Measurements from ENCODE around the gene GABRG3.

The GABRG3 gene

DNA sequence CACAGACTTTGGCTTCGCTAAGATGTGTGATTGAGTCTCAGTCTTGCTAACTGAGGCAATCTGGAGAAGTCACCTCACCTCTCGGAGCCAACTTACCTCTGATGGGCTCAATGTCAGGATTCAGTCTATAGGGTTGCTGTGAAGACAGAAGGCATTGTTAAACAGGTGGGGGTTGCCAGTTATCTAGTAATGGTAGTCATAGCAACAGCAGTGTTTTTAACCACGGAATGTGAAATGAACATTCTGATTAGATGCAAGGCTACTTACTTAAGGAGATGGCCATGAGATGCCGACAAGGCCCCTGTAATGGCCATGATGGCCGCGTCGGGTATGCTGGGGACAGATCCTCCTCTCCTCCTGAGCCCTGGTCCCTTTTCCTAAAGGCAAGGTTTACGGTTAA lies 243.1 kb downstream of the GABRG3 start:
- H3K4me3 ChIP-seq (ENCODE audit: low read depth in 1 of 2, low read length in 1 of 2), result no peak overlapping the region
- H3K27me3 ChIP-seq, result no peaks in the 10 kb centered on the region
- no peaks in the 10 kb centered on the region for H3K36me3 ChIP-seq
- no peaks in the 10 kb centered on the region for H3K9me3 ChIP-seq
- TF ChIP-seq, protein P1, sequence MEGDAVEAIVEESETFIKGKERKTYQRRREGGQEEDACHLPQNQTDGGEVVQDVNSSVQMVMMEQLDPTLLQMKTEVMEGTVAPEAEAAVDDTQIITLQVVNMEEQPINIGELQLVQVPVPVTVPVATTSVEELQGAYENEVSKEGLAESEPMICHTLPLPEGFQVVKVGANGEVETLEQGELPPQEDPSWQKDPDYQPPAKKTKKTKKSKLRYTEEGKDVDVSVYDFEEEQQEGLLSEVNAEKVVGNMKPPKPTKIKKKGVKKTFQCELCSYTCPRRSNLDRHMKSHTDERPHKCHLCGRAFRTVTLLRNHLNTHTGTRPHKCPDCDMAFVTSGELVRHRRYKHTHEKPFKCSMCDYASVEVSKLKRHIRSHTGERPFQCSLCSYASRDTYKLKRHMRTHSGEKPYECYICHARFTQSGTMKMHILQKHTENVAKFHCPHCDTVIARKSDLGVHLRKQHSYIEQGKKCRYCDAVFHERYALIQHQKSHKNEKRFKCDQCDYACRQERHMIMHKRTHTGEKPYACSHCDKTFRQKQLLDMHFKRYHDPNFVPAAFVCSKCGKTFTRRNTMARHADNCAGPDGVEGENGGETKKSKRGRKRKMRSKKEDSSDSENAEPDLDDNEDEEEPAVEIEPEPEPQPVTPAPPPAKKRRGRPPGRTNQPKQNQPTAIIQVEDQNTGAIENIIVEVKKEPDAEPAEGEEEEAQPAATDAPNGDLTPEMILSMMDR (IDR thresholded peaks at IDR 0.05), result no peak
- no peak overlapping the region for H3K27ac ChIP-seq
- H3K4me1 ChIP-seq (ENCODE audit: control insufficient read depth in 1 of 2, insufficient read depth in 1 of 2, low read depth in 1 of 2, low read length in 1 of 2), result no peaks in the 10 kb centered on the region

GRCh38 chr15:27214961-27215360 lies 244.0 kb downstream of the GABRG3 start:
- TF ChIP-seq, protein P1 (IDR thresholded peaks at IDR 0.05), result no peak
- H3K27me3 ChIP-seq, result no peaks in the 10 kb centered on the region
- no peaks in the 10 kb centered on the region for H3K9me3 ChIP-seq
- no peaks in the 10 kb centered on the region for H3K36me3 ChIP-seq
- H3K4me3 ChIP-seq (ENCODE audit: low read depth in 1 of 2, low read length in 1 of 2), result no peak overlapping the region
- H3K27ac ChIP-seq, result no peak overlapping the region
- no peaks in the 10 kb centered on the region for H3K4me1 ChIP-seq (ENCODE audit: control insufficient read depth in 1 of 2, insufficient read depth in 1 of 2, low read depth in 1 of 2, low read length in 1 of 2)

- TF ChIP-seq, protein P1 (IDR thresholded peaks at IDR 0.05), result no peak
- Histone ChIP-seq H3K27ac (no peak overlapping the region), H3K4me1 (ENCODE audit: control insufficient read depth in 1 of 2, insufficient read depth in 1 of 2, low read depth in 1 of 2, low read length in 1 of 2) (no peaks in the 10 kb centered on the region), H3K36me3 (no peaks in the 10 kb centered on the region), H3K27me3 (no peaks in the 10 kb centered on the region), H3K9me3 (no peaks in the 10 kb centered on the region), H3K4me3 (ENCODE audit: low read depth in 1 of 2, low read length in 1 of 2) (no peak overlapping the region)
Measured at GRCh38 chr15:27218426-27218825, 247.4 kb downstream of the GABRG3 start.

- Histone ChIP-seq H3K9me3 (no peaks in the 10 kb centered on the region), H3K4me1 (ENCODE audit: control insufficient read depth in 1 of 2, insufficient read depth in 1 of 2, low read depth in 1 of 2, low read length in 1 of 2) (no peaks in the 10 kb centered on the region), H3K27me3 (no peaks in the 10 kb centered on the region), H3K4me3 (ENCODE audit: low read depth in 1 of 2, low read length in 1 of 2) (no peak overlapping the region), H3K27ac (no peak overlapping the region), H3K36me3 (no peaks in the 10 kb centered on the region)
- TF ChIP-seq, protein P1 (IDR thresholded peaks at IDR 0.05), result no peak
Measured at GRCh38 chr15:27219636-27220035, 248.7 kb downstream of the GABRG3 start.

GRCh38 chr15:27220199-27220598 lies 249.2 kb downstream of the GABRG3 start:
- Histone ChIP-seq H3K4me3 (ENCODE audit: low read depth in 1 of 2, low read length in 1 of 2) (no peak overlapping the region), H3K9me3 (no peaks in the 10 kb centered on the region)
- TF ChIP-seq, protein P1 (IDR thresholded peaks at IDR 0.05), result no peak

GRCh38 chr15:27222479-27222878 lies 251.5 kb downstream of the GABRG3 start:
- Histone ChIP-seq H3K4me1 (ENCODE audit: control insufficient read depth in 1 of 2, insufficient read depth in 1 of 2, low read depth in 1 of 2, low read length in 1 of 2) (no peaks in the 10 kb centered on the region), H3K27ac (no peak overlapping the region), H3K9me3 (no peaks in the 10 kb centered on the region), H3K4me3 (ENCODE audit: low read depth in 1 of 2, low read length in 1 of 2) (no peak overlapping the region), H3K27me3 (no peaks in the 10 kb centered on the region), H3K36me3 (no peaks in the 10 kb centered on the region)
- TF ChIP-seq, protein P1 (IDR thresholded peaks at IDR 0.05), result no peak

More at GRCh38 chr15:27220199-27220598, 249.2 kb downstream of the GABRG3 start:
- H3K27me3 ChIP-seq, result no peaks in the 10 kb centered on the region
- no peak overlapping the region for H3K27ac ChIP-seq
- no peaks in the 10 kb centered on the region for H3K36me3 ChIP-seq
- no peaks in the 10 kb centered on the region for H3K4me1 ChIP-seq (ENCODE audit: control insufficient read depth in 1 of 2, insufficient read depth in 1 of 2, low read depth in 1 of 2, low read length in 1 of 2)
